ENCODE data around the gene TRIM47. TPM values are rescaled to one million over a fixed set of nuclear protein-coding genes. Genes with fewer than 3 reads are reported as not detected.

Gene TRIM47
- total RNA-seq, 1 experiment from 2014 or later, result 125 TPM

DNA sequence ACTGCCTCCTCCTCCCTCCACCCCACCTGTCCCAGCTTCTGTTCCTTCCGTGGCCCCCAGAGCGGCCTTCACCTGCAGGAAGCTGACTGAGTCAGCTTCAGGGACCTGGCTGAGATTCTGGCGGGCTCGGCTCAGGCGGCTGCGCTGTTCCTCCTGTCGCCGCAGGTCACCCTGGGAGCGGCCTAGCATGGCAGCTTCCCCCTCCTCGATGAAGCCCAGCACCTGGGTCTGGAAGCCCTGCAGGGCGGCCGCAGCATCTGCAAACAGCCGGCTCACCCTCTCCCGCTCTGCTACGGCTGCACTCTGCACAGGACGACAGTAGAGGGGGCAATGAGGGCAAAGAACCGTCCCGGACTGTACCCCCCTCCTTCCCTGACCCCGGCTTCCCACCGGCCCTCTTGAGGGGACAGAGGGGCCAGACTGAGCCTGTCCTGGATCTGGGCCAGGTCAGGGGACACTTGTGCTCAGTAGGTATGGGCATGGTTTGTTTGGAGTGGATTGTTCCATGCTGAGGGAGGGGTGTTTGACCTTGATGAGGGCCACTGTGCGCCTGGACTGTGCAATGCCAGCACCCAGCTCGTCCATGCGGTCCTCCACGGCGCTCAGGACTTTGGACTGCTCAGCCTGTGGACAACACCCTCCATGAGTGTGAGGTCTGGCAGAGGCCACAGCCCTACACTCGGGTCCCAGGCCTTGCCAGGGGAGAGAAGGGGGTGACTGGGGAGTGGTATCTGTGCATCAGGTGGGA is 2.0 kb downstream of the TRIM47 start:
- ChIA-PET POLR2A (interaction anchor here (0.9 to 2.8 kb wide), 2 partner anchors 21 to 96 kb away, joined by 4 to 10 read pairs; a partner anchor contains a TSS), CTCF (interaction anchor here (0.5 to 0.9 kb wide), 2 partner anchors 15 to 902 kb away, joined by 4 to 5 read pairs; no protein-coding TSS in a partner anchor)
- in situ Hi-C loops (cut with HindIII; ENCODE audit: low pct_unique_long_range_greater_than_20kb, low sequenced_read_pairs) (no loop called here), intact Hi-C loops (cut with micrococcal nuclease; ENCODE audit: unreplicated experiment) (no loop called here)
- no peaks in the 10 kb centered on the region for H3K27me3 ChIP-seq (ENCODE audit: control insufficient read depth, insufficient read depth, low read length)
- H3K4me3 ChIP-seq (ENCODE audit: low read depth in 2 of 2, low read length in 2 of 2), result peak overlapping the region; percentile 76 to 82
- no peaks in the 10 kb centered on the region; the same call in 1 of the 2 replicates for H3K36me3 ChIP-seq (ENCODE audit: control insufficient read depth, insufficient read depth, low read length)
- no peaks in the 10 kb centered on the region for H3K9me3 ChIP-seq (ENCODE audit: control insufficient read depth, insufficient read depth, low read depth, low read length)
- DNase-seq (ENCODE audit: low read depth, low spot score), result no peak
- TF ChIP-seq, protein P1, sequence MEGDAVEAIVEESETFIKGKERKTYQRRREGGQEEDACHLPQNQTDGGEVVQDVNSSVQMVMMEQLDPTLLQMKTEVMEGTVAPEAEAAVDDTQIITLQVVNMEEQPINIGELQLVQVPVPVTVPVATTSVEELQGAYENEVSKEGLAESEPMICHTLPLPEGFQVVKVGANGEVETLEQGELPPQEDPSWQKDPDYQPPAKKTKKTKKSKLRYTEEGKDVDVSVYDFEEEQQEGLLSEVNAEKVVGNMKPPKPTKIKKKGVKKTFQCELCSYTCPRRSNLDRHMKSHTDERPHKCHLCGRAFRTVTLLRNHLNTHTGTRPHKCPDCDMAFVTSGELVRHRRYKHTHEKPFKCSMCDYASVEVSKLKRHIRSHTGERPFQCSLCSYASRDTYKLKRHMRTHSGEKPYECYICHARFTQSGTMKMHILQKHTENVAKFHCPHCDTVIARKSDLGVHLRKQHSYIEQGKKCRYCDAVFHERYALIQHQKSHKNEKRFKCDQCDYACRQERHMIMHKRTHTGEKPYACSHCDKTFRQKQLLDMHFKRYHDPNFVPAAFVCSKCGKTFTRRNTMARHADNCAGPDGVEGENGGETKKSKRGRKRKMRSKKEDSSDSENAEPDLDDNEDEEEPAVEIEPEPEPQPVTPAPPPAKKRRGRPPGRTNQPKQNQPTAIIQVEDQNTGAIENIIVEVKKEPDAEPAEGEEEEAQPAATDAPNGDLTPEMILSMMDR (IDR thresholded peaks at IDR 0.05), result no peak
- TF ChIP-seq SIN3A (IDR thresholded peaks at IDR 0.05; ENCODE audit: borderline replicate concordance, insufficient read depth, low read depth, low read length), result 0 out of 2 replicates have a peak, but pooled peaks have one; percentile 33
- TF ChIP-seq, protein P2, sequence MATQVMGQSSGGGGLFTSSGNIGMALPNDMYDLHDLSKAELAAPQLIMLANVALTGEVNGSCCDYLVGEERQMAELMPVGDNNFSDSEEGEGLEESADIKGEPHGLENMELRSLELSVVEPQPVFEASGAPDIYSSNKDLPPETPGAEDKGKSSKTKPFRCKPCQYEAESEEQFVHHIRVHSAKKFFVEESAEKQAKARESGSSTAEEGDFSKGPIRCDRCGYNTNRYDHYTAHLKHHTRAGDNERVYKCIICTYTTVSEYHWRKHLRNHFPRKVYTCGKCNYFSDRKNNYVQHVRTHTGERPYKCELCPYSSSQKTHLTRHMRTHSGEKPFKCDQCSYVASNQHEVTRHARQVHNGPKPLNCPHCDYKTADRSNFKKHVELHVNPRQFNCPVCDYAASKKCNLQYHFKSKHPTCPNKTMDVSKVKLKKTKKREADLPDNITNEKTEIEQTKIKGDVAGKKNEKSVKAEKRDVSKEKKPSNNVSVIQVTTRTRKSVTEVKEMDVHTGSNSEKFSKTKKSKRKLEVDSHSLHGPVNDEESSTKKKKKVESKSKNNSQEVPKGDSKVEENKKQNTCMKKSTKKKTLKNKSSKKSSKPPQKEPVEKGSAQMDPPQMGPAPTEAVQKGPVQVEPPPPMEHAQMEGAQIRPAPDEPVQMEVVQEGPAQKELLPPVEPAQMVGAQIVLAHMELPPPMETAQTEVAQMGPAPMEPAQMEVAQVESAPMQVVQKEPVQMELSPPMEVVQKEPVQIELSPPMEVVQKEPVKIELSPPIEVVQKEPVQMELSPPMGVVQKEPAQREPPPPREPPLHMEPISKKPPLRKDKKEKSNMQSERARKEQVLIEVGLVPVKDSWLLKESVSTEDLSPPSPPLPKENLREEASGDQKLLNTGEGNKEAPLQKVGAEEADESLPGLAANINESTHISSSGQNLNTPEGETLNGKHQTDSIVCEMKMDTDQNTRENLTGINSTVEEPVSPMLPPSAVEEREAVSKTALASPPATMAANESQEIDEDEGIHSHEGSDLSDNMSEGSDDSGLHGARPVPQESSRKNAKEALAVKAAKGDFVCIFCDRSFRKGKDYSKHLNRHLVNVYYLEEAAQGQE (IDR thresholded peaks at IDR 0.05; ENCODE audit: insufficient read depth in 1 of 2, low read depth in 2 of 2, low read length in 1 of 2), result no peak
- peaks cover 33% of the 10 kb centered on the region for H3K4me1 ChIP-seq (ENCODE audit: control insufficient read depth, insufficient read depth, low read length)
- no TSS peak for BruUV-seq (replicated peaks)
- peak overlapping the region; percentile 88 for H3K27ac ChIP-seq (ENCODE audit: low read length)
- peak; percentile 10 for ATAC-seq

DNA sequence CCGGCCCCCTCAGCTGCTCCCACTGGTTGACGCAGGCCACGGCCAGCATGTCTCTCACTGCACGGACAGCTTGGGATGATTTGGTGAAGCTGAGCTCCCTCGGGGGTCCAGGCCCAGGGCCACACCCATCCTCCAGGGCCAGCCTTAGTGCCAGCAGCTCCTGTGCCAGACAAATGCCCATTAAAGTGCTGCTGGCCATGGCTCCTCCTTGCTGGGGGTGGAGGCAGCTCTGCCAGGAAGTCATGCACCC is 2.5 kb downstream of the TRIM47 start:
- peak overlapping the region; percentile 76 to 82 for H3K4me3 ChIP-seq (ENCODE audit: low read depth in 2 of 2, low read length in 2 of 2)
- TF ChIP-seq, protein P2 (IDR thresholded peaks at IDR 0.05; ENCODE audit: insufficient read depth in 1 of 2, low read depth in 2 of 2, low read length in 1 of 2), result no peak
- TF ChIP-seq, protein P1 (IDR thresholded peaks at IDR 0.05), result no peak
- TF ChIP-seq TCF7L2 (IDR thresholded peaks at IDR 0.05; ENCODE audit: low read depth, low read length), result no peak
- no peak for TF ChIP-seq POLR2AphosphoS5 (IDR thresholded peaks at IDR 0.05; ENCODE audit: low read depth, low read length)
- no peak for TF ChIP-seq SIN3A (IDR thresholded peaks at IDR 0.05; ENCODE audit: borderline replicate concordance, insufficient read depth, low read depth, low read length)
- no peak for DNase-seq (ENCODE audit: low read depth, low spot score)
- BruUV-seq (replicated peaks), result no TSS peak
- H3K36me3 ChIP-seq (ENCODE audit: control insufficient read depth, insufficient read depth, low read length), result no peaks in the 10 kb centered on the region; the same call in 1 of the 2 replicates
- peak overlapping the region; percentile 88 for H3K27ac ChIP-seq (ENCODE audit: low read length)
- H3K9me3 ChIP-seq (ENCODE audit: control insufficient read depth, insufficient read depth, low read depth, low read length), result no peaks in the 10 kb centered on the region
- H3K27me3 ChIP-seq (ENCODE audit: control insufficient read depth, insufficient read depth, low read length), result no peaks in the 10 kb centered on the region
- intact Hi-C loops (cut with micrococcal nuclease; ENCODE audit: unreplicated experiment), result no loop called here
- peaks cover 33% of the 10 kb centered on the region for H3K4me1 ChIP-seq (ENCODE audit: control insufficient read depth, insufficient read depth, low read length)
- peak; percentile 7 for ATAC-seq
- CTCF ChIA-PET, result interaction anchor here (0.9 kb wide), 1 partner anchor 15 kb away, joined by 4 read pairs; no protein-coding TSS in a partner anchor
- POLR2A ChIA-PET, result interaction anchor here (2.8 kb wide), 1 partner anchor 96 kb away, joined by 10 read pairs; a partner anchor contains a TSS
- in situ Hi-C loops (cut with HindIII; ENCODE audit: low pct_unique_long_range_greater_than_20kb, low sequenced_read_pairs), result no loop called here
